NB4 (cell line): ENCODE measurements around the gene OPTN.

ENCODE experiments used
- DNase-seq: peaks from one replicate; pipeline ENCODE4 v3.0.0; 2010; ENCODE audit warnings: low read depth
- H3K4me3 ChIP-seq: one replicate; pipeline ENCODE4 v1.5.1; 2011; ENCODE audit warnings: mild to moderate bottlenecking, low read depth, low read length, moderate library complexity
- CTCF ChIP-seq: IDR thresholded peaks from one replicate; pipeline ENCODE4 v1.5.1; 2012; ENCODE audit warnings: low read depth, low read length
- MAX ChIP-seq: IDR thresholded peaks from 2 replicates; pipeline ENCODE4 v1.6.1; 2011; ENCODE audit warnings: low read depth, low read length
- MYC ChIP-seq: IDR thresholded peaks from 2 replicates; pipeline ENCODE4 v1.6.1; 2011; ENCODE audit warnings: low read depth, low read length
- POLR2A ChIP-seq: IDR thresholded peaks from 2 replicates; pipeline ENCODE4 v1.6.1; 2011; ENCODE audit warnings: mild to moderate bottlenecking; ENCODE audit not compliant: insufficient read length; ENCODE audit errors: extremely low read depth

The OPTN gene

GRCh38 chr10:13163859-13164258 lies 63.9 kb downstream of the OPTN start:
- DNase-seq: no peak
- no peak for TF ChIP-seq MAX
- TF ChIP-seq MYC: no peak
- no peak for TF ChIP-seq CTCF
- TF ChIP-seq POLR2A: no peak

GRCh38 chr10:13165177-13165576 lies 65.2 kb downstream of the OPTN start:
- DNase-seq: no peak
- no peak overlapping the region for H3K4me3 ChIP-seq
- no peak for TF ChIP-seq MYC

More at GRCh38 chr10:13163859-13164258, 63.9 kb downstream of the OPTN start:
- no peak overlapping the region for H3K4me3 ChIP-seq

GRCh38 chr10:13167568-13167967 lies 67.6 kb downstream of the OPTN start:
- no peak overlapping the region for H3K4me3 ChIP-seq
- DNase-seq: no peak
- TF ChIP-seq MAX (no peak), POLR2A (no peak)

GRCh38 chr10:13168781-13169180 lies 68.8 kb downstream of the OPTN start:
- DNase-seq: no peak
- no peak overlapping the region for H3K4me3 ChIP-seq
- TF ChIP-seq MAX (no peak), CTCF (no peak), POLR2A (no peak), MYC (no peak)

GRCh38 chr10:13173616-13174015 lies 73.7 kb downstream of the OPTN start:
- no peak for TF ChIP-seq MAX
- TF ChIP-seq POLR2A: no peak
- TF ChIP-seq MYC: no peak
- TF ChIP-seq CTCF: no peak
- no peak overlapping the region for H3K4me3 ChIP-seq
- no peak for DNase-seq

- TF ChIP-seq POLR2A (no peak), MYC (no peak), CTCF (no peak), MAX (no peak)
- no peak for DNase-seq
- H3K4me3 ChIP-seq: no peak overlapping the region
These were observed 80.8 kb downstream of the OPTN start for GRCh38 chr10:13180788-13181187.

GRCh38 chr10:13182424-13182823 lies 82.5 kb downstream of the OPTN start:
- DNase-seq: no peak
- H3K4me3 ChIP-seq: no peak overlapping the region
- TF ChIP-seq MYC (no peak), MAX (no peak), CTCF (no peak), POLR2A (no peak)
